ENCODE results near the gene KIAA1671. TPM values are rescaled to one million over a fixed set of nuclear protein-coding genes. Genes with fewer than 3 reads are reported as not detected.
A peak's percentile ranks its signal among the peaks of the same experiment; 100 is the strongest.

Gene KIAA1671
- total and polyA plus RNA-seq, 2 of the 13 experiments (the other 11 are each of a cell fraction or from before 2014, with no cell fraction given): 13.5 to 13.6 TPM

DNA sequence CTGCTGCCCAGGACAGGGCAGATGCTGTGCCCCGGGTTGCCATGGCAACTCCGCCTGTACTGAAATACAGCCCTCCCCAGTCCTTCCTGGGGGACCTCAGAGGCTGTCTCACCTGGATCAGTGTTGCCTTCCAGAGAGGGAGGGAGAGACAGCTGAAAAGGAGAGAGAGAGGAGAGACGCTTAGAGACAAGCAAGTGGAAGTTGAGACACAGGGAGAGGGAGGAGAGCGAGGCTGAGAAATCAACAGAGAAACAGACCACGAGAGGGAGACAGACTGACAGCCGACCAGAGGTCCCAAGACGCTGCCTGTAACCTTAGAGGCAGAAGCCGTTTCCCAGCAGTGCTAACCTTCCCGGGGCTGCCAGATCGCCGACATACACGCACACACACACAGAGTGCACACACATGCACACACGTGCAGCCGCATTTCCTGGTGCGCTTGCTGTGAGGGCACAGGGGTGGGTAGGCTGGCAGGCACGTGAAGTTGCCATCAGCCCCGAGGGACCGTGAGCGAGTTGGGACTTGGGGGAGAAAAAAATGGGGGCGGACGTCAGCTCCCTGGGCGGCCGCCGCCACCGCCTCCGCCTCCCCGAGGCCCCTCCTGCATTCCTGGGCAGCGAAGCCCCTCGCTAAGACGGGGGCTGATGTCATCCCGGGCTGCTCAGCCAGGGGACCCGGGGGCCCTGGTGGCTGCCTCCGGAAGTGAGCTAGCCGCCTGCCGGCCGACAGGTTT lies 158.5 kb downstream of the KIAA1671 start (continued):
- TF ChIP-seq YEATS2 (CRISPR knock-in tag; IDR thresholded peaks at IDR 0.05; ENCODE audit: borderline replicate concordance) (no peak), ZZZ3 (CRISPR knock-in tag; IDR thresholded peaks at IDR 0.05; ENCODE audit: borderline replicate concordance) (no peak), ZNF629 (CRISPR knock-in tag; conservative IDR thresholded peaks at IDR 0.05) (no peak), KLF13 (CRISPR knock-in tag; IDR thresholded peaks at IDR 0.05) (no peak), ATF7 (IDR thresholded peaks at IDR 0.05) (peak; percentile 34; the same call in 1 of the 2 replicates), ATF7 (CRISPR knock-in tag; IDR thresholded peaks at IDR 0.05) (no peak; the same call in 1 of the 2 replicates), NFE2L2 (IDR thresholded peaks at IDR 0.05; ENCODE audit: low read length) (no peak), MAFK (conservative IDR thresholded peaks at IDR 0.05 in 1 of 2, IDR thresholded peaks at IDR 0.05 in 1 of 2; ENCODE audit: low read length in 2 of 2) (no peak), U2AF2 (IDR thresholded peaks at IDR 0.05; ENCODE audit: low read depth, low read length) (peak; percentile 86; the same call in 1 of the 2 replicates), ZNF333 (CRISPR knock-in tag; IDR thresholded peaks at IDR 0.05; ENCODE audit: borderline replicate concordance) (no peak), ZBTB21 (CRISPR knock-in tag; IDR thresholded peaks at IDR 0.05) (no peak), ZNF737 (CRISPR knock-in tag; IDR thresholded peaks at IDR 0.05; ENCODE audit: borderline replicate concordance) (no peak), ATF7-NPFF (CRISPR knock-in tag; IDR thresholded peaks at IDR 0.05; ENCODE audit: low read depth) (no peak), ATRX (CRISPR knock-in tag; IDR thresholded peaks at IDR 0.05; ENCODE audit: borderline replicate concordance) (no peak), RFX5 (IDR thresholded peaks at IDR 0.05; ENCODE audit: low read depth, low read length) (peak; percentile 83), SKI (IDR thresholded peaks at IDR 0.05; ENCODE audit: partially characterized antibody) (peak; percentile 71), NR2F1 (CRISPR knock-in tag; IDR thresholded peaks at IDR 0.05) (no peak), ZSCAN25 (CRISPR knock-in tag; IDR thresholded peaks at IDR 0.05) (peak; percentile 53; the same call in 1 of the 2 replicates), CCDC6 (CRISPR knock-in tag; IDR thresholded peaks at IDR 0.05) (0 out of 2 replicates have a peak, but pooled peaks have one; percentile 17)
- TF ChIP-seq, protein P1, sequence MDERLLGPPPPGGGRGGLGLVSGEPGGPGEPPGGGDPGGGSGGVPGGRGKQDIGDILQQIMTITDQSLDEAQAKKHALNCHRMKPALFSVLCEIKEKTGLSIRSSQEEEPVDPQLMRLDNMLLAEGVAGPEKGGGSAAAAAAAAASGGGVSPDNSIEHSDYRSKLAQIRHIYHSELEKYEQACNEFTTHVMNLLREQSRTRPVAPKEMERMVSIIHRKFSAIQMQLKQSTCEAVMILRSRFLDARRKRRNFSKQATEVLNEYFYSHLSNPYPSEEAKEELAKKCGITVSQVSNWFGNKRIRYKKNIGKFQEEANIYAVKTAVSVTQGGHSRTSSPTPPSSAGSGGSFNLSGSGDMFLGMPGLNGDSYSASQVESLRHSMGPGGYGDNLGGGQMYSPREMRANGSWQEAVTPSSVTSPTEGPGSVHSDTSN (CRISPR knock-in tag; IDR thresholded peaks at IDR 0.05): no peak
- TF ChIP-seq, protein P2, sequence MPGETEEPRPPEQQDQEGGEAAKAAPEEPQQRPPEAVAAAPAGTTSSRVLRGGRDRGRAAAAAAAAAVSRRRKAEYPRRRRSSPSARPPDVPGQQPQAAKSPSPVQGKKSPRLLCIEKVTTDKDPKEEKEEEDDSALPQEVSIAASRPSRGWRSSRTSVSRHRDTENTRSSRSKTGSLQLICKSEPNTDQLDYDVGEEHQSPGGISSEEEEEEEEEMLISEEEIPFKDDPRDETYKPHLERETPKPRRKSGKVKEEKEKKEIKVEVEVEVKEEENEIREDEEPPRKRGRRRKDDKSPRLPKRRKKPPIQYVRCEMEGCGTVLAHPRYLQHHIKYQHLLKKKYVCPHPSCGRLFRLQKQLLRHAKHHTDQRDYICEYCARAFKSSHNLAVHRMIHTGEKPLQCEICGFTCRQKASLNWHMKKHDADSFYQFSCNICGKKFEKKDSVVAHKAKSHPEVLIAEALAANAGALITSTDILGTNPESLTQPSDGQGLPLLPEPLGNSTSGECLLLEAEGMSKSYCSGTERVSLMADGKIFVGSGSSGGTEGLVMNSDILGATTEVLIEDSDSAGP (CRISPR knock-in tag; IDR thresholded peaks at IDR 0.05; ENCODE audit: borderline replicate concordance): peak; percentile 67; the same call in 1 of the 2 replicates
- TF ChIP-seq, protein P3, sequence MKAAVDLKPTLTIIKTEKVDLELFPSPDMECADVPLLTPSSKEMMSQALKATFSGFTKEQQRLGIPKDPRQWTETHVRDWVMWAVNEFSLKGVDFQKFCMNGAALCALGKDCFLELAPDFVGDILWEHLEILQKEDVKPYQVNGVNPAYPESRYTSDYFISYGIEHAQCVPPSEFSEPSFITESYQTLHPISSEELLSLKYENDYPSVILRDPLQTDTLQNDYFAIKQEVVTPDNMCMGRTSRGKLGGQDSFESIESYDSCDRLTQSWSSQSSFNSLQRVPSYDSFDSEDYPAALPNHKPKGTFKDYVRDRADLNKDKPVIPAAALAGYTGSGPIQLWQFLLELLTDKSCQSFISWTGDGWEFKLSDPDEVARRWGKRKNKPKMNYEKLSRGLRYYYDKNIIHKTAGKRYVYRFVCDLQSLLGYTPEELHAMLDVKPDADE (CRISPR knock-in tag; IDR thresholded peaks at IDR 0.05): no peak
- TF ChIP-seq, protein P4, sequence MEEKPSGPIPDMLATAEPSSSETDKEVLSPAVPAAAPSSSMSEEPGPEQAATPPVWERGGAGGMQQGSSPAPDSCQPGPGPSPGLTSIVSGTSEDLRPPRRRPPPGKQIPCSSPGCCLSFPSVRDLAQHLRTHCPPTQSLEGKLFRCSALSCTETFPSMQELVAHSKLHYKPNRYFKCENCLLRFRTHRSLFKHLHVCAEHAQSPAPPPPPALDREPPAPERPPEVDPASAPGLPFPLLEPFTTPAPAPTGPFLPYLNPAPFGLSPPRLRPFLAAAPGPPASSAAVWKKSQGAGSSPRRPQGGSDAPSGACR (CRISPR knock-in tag; IDR thresholded peaks at IDR 0.05): no peak; the same call in 1 of the 2 replicates
- TF ChIP-seq, protein P5, sequence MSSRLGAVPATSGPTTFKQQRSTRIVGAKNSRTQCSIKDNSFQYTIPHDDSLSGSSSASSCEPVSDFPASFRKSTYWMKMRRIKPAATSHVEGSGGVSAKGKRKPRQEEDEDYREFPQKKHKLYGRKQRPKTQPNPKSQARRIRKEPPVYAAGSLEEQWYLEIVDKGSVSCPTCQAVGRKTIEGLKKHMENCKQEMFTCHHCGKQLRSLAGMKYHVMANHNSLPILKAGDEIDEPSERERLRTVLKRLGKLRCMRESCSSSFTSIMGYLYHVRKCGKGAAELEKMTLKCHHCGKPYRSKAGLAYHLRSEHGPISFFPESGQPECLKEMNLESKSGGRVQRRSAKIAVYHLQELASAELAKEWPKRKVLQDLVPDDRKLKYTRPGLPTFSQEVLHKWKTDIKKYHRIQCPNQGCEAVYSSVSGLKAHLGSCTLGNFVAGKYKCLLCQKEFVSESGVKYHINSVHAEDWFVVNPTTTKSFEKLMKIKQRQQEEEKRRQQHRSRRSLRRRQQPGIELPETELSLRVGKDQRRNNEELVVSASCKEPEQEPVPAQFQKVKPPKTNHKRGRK (CRISPR knock-in tag; IDR thresholded peaks at IDR 0.05): no peak
